NCI-H2196 treated with DMSO at 0.1 percent for 48 hours (cell line): ENCODE data around the gene CACNB1.

Experiments
- DNase-seq: peaks from one replicate; lab custom pipeline; 2025; ENCODE audit not compliant: unreplicated experiment; lab: John Stamatoyannopoulos, UW

Gene CACNB1

DNA sequence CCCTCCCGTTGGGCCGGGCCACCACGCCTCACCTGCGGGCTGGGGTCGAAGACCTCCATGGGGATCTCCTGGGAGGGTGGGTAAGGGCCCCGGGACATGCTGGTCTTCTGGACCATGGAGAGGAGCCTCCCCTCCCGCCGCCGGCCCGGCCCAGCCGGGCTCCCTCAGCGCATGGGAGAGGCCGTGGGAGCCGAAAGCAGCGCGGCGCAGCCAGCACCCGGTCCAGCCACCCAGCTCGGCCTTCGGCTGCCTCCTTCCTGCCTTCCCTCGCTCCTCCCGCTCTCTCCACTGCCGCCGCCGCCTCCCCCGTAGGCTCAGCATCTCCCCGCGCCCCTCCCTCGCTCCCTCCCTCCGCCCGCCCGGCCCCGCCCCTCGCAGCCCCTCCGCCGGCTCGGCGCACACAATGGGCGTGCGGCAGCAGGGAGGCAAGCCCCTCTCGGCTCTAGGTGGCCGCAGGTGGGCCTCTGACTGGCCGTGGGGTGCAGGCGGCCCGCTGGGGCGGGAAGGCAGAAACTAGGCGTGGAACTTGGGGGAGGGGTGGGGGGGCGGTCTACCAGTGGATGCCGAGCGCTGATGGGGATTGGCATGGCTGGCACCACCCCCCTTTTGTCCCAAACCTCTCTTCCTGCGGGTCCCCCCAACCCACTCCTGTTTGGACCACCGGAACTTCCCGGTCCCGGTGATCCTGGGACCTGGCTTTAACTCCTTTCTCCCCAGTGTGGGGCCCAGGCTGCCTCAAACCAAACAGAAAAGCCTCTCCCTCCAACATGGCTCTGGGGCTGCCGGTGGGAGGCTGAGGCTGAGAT lies at the start of gene CACNB1:
TSS of gene CACNB1 (minus strand) at position 290 of the 806 bp plus-strand sequence. CDS start at position 116, 174 bp downstream.
- peak; percentile 33 for DNase-seq

DNA sequence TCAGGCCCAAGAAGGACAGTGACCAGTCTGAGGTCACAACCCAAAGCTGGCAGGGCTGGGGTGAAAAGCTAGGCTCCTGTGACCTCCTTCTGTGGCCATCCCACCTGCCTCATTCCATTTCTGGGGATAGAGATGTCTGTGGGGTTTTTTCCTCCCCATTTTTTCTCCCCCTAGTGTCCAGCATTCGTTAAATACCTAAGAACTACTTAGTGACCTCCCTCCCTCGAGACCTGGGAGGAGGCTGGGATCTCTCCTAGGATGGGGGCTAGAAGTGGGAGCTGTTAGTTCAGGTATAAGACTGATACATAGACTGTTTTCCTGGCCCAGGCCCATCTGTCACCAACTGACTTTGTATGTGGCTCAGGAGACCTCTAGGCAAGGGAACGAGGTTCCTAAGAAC lies 48.8 kb upstream of the CACNB1 start:
- no peak for DNase-seq

DNA sequence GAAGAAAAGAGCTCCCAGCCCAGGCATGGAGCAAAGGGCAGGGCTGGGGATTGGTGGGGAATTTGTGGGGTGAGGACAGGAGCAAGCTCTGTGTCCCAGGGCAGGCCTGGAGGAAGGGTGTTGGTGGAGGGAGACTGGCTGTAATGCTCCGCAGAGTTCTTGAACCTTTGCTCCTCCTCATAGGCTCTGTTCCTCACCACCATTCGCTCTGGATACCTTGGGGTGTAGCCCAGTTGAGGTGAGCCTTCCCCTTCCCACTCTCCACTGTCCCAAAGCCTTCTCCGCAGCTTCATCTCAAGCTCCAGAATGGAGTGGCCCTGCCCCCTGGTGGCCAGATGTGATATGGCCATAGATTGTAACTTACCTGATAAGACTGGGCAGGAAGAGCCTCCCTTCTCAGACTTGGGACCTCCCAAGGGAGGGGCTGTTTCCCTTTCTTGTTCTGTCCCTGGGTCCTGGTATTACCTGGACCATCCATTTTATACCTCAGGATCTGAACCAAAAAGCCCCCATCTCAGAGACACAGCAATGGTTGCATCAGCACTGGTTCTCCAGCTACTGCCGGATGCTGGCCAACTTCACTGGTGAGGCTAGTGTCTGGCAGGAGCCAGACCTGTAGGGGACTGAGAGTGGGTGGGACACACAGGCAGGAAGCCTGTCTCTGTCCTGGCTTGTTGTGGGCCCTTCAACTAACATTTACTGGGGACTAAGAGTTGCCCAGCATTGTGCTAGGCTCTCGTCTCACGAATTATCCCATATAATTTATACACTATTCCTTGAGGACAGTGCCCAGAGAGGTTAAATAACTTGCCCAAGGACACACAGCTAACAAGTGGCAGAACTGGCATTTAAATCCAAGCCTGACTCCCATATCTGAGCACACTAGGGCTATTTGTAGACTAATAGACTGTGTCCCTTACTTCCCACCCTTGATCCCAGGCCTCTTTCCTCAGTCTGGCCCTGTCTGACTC lies 47.4 kb upstream of the CACNB1 start:
- peak; percentile 20 for DNase-seq

DNA sequence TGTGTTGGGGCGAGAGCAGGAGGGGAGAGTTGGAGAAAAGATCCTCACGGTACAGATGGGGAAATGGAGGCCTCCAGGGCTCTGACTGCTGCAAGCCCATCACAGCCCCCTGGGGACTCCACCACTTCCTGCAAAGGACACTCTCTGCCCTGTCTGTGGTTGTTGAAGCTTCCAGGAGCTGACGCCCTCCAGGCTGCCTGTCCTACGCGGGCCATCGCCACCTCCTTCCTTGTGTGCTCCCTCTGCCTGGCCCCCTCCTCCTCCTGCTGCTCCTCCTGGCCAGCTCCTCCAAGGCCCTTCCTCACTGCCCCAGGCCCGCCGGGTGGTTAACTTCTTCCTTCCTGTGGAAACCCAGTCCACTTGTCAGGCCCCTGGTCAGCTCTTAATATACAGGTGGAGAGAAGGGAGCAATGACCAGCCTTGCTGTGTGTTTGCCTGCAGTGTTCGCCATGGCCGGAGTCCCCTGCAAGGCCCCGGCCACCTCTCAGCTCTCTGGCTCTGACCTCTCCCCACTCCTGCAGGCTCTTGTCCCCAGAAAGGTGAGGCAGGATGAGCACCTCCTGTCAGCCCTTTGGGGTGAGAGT lies 46.6 kb upstream of the CACNB1 start:
- DNase-seq: no peak

DNA sequence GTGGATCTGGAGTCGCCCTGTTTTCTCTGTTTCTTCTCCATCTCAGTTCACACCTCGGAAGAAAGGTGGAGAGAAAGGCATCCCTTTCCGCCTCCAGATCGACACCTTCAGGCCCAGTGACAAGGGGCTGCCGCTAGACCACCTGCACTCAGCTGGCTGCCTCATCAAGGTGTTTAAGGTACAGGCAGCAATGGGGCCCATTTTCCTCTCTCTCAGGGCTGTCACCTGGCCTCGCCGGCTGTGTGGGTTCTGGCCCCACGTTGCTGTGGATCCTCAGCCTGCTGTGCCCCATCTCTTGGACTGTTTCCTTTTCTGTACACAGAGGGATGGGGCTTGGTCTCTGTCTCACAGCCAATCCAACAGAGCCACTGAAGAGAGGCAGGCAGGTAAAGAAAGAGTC lies 45.7 kb upstream of the CACNB1 start:
- no peak for DNase-seq

DNA sequence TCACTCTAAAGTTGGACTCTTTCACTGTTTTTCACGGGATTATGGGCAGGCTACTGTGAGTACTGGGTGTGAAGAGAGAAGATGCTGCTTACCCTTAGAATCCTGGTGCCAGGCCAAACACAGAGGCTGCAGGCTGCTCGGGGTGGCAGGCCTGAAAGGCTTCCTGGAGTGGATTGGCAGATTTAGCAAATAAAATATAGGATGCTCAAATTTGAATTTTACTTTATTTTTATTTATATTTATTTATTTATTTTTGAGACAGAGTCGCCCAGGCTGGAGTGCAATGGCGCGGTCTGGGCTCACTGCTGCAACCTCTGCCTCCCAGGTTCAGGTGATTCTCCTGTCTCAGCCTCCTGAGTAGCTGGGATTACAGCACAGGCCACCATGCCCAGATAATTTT lies 43.2 kb upstream of the CACNB1 start:
- DNase-seq: no peak

DNA sequence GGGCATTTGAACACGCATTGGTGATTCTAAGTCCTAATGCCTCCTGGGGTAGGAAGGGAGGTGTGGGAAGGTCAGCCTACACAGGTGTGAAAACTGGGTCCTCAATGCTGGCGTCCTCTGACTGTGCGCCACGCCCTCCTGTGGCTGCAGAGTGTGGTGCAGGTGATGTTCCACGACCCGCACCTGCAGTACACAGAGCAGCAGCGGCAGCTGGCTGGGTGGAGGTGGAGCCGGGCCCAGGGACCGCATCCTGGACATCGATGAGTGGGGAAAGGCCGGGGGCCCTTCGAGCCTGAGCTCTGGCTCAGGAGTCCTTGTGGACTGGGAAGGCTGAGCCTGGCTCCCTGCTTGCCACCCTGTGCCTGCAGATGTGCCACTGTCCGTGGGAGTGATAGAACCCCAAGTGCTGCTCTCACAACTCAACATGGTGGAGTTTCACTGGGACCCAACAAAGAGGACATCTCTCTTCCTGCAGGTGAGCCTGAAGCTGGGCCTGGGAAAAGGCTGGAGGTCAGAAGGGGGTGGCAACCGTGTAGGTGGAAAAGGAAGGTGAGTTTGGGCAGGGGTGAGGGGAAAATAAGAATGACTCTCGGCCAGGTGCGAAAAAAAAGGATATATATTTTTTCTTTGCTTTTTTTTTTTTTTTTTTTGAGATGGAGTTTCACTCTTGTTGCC lies 42.3 kb upstream of the CACNB1 start:
- DNase-seq: peak; percentile 48

DNA sequence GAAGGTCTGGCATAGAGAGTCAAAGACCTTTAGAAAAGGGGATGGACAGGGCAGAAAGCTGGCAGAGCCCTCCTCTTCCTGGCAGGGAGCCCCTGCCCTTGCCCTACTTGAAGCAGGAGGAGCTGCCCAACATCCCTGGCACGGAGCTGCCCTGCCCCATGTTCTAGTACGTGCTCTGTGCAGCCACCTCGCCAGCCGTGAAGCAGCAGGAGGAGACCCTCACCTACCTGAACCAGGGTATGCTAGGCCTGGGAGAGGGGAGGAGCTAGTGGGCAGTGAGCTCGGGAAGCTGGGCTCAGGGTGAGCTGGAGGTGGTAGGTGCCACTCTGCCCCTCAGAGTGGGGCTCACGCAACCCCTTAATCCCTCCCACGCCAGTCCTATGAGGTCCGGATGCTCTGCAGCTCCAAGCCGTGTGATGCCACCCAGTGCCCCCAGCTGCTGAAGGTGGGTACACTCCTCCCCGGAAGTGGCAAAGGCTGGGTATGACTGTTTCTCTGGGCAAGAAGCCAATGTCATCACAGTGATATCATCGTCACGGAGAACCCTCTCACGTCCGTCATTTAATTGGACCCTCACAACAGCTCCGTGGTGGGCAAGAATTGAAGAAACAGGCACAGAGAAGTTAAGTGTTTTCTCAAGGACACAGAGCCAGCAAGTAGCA lies 41.0 kb upstream of the CACNB1 start:
- DNase-seq: peak; percentile 37

DNA sequence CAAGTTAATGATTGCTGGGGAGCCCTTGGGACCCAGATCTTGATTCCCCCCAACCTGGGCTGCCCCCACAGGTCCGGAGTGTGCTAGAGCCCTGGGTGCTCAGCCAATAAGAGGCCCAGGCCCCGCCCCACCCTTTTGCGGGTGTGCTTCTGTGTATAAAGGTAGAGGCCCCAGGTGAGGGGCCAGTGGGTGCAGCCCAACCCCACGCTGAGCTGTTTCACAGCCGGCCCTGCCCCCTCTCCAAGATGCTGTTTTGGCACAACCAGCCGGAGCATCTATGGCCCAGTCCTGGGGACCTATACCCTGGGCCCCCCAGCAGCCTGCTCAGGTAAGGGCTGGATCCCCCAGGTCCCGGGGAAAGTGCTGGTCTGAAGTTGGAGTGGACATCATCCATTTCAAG lies 40.1 kb upstream of the CACNB1 start:
- DNase-seq: no peak

DNA sequence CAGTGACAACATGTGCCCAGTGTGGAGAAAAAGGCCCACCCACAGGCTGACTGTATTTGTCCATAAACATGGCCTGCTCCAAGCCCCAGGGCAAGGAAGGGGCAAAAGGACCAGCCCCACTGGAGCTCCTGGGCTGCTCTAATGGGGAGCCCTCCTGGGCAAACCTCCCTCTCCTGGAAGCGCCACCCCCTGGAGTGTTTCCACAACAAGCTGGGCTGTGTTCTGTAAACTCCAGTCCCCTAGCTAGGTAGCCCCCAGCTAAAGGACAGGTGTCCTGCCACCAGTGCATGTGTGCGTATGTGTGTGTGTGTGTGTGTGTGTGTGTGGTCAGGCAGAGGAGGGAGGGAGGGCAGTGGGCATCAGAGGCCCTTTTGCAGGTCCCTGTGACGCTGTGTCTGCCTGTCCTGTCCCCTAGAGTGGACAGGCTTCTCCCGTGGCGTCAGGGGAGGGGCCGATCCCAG lies 39.5 kb upstream of the CACNB1 start:
- DNase-seq: no peak

DNA sequence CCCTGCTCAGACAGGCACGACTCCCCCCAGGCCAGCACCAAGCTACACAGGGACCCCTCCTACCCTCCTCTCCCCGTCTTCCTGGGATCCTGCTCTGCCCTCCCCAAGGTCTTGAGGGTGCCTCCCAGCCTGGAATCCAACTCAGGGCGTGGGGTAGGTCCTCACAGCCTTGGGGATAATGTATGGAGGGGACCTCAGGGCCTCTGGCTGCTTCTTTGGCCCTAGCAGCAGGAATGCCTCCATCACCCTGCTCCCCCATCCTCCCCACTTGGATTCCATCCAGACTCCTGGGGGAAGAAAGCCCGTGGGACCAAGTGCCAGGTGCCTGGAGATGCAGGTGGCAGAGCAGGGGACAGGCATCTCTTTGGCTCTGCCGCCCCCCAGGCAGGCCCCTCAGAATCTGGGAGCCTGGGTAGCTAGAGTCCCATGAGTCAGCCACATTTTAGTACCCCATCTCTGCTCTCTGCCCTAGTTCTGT lies 39.0 kb upstream of the CACNB1 start:
- no peak for DNase-seq

DNA sequence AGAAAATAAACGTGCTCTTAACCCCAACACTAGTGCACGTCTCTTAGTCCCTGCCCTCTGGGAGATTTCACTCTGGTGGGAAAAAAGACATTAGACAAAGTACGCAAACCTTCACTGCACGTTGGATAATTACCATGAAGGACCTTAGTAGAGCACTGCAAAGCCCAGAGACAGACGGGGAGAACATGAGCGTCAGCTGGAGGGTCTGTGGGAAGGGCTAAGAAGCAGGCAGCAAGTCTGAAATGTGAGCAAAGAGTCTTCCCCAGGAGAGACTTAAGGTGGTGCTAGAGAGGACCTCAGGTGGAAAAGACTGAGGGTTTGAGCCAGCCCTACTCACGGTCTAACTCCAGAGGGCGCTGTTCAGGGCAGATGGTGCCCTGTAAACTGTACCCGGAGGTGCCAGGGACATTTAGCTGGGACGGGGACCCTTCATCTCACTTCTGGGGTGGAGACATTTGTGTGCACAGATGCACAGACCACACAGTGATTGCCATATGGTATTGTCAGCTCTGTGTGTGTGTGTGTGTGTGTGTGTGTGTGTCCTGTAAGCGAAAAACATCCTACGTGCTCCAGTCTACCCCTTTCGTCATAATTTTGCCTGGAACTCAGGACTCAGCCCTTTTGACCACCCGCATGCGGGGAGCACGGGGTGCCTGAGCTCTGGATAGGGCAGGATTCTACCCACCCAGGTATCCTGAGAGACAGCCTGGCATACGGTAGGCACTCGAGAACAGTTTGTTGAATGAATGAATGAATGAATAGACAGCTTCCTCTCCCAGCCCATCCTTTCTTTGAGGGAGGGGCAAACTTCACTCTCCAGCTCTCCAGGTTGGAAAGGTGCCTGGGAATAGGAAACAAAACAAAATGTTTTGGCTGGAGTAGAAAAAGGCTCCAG lies 38.3 kb upstream of the CACNB1 start:
- DNase-seq: peak; percentile 4

DNA sequence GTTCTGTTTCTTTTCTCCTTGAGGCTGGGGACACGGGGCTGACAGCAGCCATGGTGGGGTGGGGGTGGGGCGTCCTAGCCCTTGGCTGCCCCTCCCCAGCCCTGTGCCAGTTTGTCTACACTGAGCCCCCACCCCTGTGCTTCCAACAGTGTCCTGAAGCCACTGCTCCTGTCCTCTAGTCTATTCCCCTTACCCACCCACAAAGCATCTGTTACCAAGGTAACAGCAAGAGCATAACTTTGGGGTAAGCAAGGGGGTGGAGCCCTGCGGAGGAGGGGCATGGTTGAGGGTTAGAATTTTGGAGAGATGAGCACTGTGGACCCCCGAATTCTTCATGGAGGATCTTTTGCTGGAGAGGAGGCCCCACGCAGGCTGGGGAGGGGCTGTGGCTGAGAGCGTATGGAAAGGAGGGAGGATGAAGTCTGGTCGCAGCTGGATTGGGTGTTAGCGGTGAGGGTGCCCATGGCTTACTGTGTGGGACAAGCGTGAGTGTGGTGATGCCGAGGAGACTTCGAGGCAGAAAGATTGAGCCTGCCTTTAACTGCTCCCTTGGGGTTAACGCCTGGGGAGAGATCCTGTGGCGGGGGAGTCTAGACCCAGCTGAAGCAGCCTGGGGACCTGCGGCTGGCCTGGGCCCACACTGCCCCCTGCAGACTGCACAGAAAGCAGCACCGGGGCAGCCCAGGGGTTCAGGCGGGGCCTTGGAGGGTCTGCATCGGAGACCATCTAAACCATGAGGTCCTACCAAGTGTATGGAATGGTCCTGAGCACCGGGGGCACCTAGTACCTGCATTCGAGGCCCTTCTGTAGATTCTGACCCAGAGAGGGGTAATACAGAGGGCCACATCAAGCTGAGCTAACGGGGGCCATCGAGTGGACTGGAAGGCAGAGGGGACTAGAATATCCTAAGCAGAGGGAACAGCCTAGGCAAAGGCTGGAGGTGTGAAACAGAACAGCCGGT lies 34.4 kb upstream of the CACNB1 start:
- no peak for DNase-seq

DNA sequence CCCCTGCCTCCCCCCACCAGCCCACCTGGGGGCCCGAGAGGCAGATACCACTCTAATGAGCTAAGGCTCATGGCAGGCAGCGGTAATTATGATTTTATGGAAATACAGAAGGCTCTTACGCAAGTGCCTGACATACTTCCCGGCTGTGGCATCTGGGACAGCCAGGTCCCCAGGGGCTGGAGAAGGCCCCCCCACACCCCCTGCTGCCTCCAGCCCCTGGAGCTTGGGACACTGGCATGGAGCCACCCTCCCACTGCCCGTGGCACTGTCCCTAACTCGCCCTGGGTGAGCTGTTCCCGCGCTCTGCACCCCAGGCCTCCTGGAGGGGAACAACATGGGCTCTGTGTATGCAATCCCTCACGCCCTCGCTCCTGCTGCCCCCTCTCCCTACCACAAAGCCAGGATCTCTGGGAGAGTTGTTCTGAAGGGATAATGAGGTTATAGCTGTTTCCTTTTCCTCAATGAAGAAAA lies 33.7 kb upstream of the CACNB1 start:
- no peak for DNase-seq

DNA sequence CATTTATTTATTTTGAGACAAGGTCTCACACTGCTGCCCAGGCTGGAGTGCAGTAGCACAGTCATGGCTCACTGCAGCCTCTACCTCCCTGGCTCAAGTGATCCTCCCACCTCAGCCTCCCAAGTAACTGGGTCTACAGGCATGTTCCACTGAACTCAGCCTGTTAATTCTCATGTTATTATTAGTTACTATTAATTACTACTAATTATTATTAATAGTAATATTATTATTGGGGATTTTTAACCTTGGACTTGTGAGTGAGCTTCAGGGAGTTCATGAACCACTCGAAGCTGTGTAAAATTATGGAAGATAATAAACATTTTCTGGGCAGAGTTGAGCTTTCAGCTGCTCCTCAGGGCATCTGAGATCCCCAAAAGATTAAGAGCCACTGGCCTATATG lies 32.9 kb upstream of the CACNB1 start:
- DNase-seq: no peak

DNA sequence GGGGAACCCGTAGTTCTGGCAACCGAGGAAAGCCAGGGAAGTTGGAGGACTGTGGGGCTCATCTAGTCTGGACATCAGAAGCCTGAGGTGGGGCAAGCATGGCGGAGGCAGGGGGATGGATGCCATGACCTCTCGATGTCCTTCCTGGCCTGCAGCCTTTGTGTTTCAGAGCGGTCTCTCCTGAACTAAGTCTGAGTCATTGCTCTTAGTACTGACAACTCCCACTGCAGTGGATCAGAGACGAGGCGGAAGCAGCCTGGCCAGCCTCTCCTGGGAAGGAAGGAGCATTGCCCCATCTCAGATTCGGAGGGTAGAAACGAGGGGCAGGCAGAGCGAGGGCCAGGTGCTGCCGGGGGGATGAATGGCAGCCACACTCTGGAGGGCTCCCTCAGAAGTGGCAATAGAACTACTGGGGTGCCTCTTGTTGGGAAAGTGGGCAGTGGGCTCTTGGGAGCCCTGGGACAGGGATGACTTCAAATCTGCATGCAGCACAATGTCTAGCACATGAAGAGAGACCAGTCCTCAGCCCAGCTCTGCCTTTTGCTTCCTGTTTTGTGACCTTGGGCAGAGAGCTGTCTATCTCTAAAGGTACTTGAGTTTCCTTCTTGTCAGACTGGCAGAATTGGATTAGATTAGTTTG lies 31.9 kb upstream of the CACNB1 start:
- no peak for DNase-seq

DNA sequence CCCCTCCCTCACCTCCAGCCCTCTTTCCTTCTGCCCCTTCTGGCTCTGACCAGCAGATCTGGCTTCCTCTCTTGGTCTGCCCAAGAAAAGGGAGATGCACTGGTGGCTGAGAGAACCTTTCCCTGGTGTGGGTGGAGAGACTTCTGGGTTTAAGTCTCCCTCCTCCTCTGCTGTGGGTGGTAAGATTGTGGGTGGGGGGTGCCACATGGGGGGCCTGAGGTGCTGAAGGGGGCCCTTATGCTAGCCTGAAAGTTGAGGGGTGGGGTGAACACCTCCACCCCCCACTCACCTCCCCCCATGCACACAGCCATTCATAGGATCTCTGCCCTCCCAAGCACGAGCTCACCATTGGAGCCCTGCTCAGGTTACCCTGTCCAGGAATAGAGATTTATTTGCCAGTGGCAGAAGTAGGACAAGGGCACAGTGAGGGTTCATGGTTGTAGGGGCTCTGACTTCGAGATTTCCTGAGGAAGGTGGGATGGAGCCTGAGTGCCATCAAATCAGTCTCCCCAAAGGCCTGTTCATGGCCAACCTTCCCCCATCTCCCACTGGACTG lies 30.0 kb upstream of the CACNB1 start:
- DNase-seq: no peak
